ENCODE measurements around the gene SNX27.

DNA sequence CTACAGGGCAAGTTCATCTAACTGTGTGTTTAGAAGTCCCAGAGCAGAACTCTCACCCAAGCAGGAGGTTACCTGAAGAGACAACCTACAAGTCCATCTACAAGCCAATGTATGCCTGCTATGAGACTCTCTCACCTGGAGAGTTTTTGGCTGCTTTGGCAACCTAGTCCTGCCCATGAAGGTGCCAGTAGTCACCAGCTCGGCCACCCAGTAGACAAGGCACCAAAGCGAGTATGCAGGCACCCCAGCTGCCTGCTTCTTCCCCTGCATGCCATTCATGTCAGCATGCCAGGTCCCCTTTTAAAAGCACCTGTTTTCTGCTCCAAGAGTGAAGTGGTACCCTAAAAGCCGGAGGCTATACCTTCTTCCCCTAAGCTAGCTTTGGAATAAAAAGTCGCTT is 129.7 kb downstream of the SNX27 start:
- TF ChIP-seq, protein P1, sequence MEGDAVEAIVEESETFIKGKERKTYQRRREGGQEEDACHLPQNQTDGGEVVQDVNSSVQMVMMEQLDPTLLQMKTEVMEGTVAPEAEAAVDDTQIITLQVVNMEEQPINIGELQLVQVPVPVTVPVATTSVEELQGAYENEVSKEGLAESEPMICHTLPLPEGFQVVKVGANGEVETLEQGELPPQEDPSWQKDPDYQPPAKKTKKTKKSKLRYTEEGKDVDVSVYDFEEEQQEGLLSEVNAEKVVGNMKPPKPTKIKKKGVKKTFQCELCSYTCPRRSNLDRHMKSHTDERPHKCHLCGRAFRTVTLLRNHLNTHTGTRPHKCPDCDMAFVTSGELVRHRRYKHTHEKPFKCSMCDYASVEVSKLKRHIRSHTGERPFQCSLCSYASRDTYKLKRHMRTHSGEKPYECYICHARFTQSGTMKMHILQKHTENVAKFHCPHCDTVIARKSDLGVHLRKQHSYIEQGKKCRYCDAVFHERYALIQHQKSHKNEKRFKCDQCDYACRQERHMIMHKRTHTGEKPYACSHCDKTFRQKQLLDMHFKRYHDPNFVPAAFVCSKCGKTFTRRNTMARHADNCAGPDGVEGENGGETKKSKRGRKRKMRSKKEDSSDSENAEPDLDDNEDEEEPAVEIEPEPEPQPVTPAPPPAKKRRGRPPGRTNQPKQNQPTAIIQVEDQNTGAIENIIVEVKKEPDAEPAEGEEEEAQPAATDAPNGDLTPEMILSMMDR (IDR thresholded peaks at IDR 0.05): no peak
- TF ChIP-seq POLR2A (IDR thresholded peaks at IDR 0.05): no peak
